HepG2 (cell line): ENCODE measurements around the gene YWHAB. TPM values are rescaled to one million over a fixed set of nuclear protein-coding genes. Genes with fewer than 3 reads are reported as not detected.

Source experiments
- ATAC-seq: fragments of 200-7000 bp; cut with Tn5 transposase; 3 replicates; pipeline ENCODE4 v1.9.1; 2020; ENCODE audit warnings: mild to moderate bottlenecking, moderate library complexity
- BruUV-seq: library from RNA; stranded (reverse); fragments of 400-500 nt; replicated peaks from 2 replicates; lab custom pipeline; 2021; lab: Mats Ljungman, UMichigan
- CTCF ChIA-PET: fragments of 300-600 bp; formaldehyde crosslinking; extraction: SDS; loops from one replicate; lab custom pipeline; 2021; ENCODE audit warnings: low total read pairs, inconsistent platforms, low intra/inter-chr PET ratio; lab: Yijun Ruan, JAX
- POLR2A ChIA-PET: fragments of 350-600 bp; sonication (Branson Sonifier 250); formaldehyde crosslinking; loops from one replicate; lab custom pipeline; 2020; ENCODE audit warnings: antibody characterized with exemption, inconsistent platforms; lab: Yijun Ruan, JAX
- DNase-seq: peaks from one replicate; pipeline ENCODE4 v3.0.0-alpha.2; 2015; ENCODE audit warnings: low spot score
- FAIRE-seq: peaks from 3 replicates; lab custom pipeline; 2011; peaks lifted over from hg19 to GRCh38; lab: Jason Lieb, UNC
- H2AFZ ChIP-seq: one replicate; pipeline ENCODE4 v1.6.1; 2011; ENCODE audit warnings: low read length, inconsistent platforms
- H3K27ac ChIP-seq: fragments of 300-600 bp; 3 replicates; pipeline ENCODE4 v1.8.0; 2011; ENCODE audit warnings: mixed run types, mild to moderate bottlenecking, mixed read lengths, low read length, inconsistent platforms; ENCODE audit not compliant: insufficient read depth; ENCODE audit errors: extremely low read length
- H3K27me3 ChIP-seq, 2 experiments: fragments of 200-600 bp in 1 of 2; 2 replicates in 1 of 2; 3 replicates in 1 of 2; pipeline versions ENCODE4 v1.6.0 to v1.8.0; 2011; ENCODE audit warnings: low read length in 2 of 2, mild to moderate bottlenecking in 2 of 2, moderate library complexity in 2 of 2, inconsistent platforms in 1 of 2; ENCODE audit not compliant: insufficient read depth in 2 of 2, control insufficient read depth in 1 of 2
- H3K36me3 ChIP-seq, 2 experiments: fragments of 200-600 bp in 1 of 2; replicated peaks in 1 of 2; 2 replicates in 1 of 2; 3 replicates in 1 of 2; pipeline versions ENCODE4 v1.5.1 to v1.8.0; 2011; ENCODE audit warnings: low read length in 2 of 2, inconsistent platforms in 1 of 2; ENCODE audit not compliant: insufficient read depth in 2 of 2, control insufficient read depth in 1 of 2
- H3K4me1 ChIP-seq: 2 replicates; pipeline ENCODE4 v1.5.1; 2012; ENCODE audit warnings: low read length, inconsistent platforms; ENCODE audit not compliant: insufficient read depth
- H3K4me2 ChIP-seq: 2 replicates; pipeline ENCODE4 v1.6.0; 2011; ENCODE audit warnings: low read depth, low read length, inconsistent platforms
- H3K4me3 ChIP-seq, 3 experiments: fragments of 200-600 bp in 1 of 3; sonication (generic), shearing (Covaris generic) in 1 of 3; replicated peaks in 1 of 3; 2 replicates each; pipeline ENCODE4 v1.5.1; 2011 to 2016; ENCODE audit warnings: low read length in 3 of 3, inconsistent platforms in 2 of 3, low read depth in 2 of 3, mild to moderate bottlenecking in 2 of 3, control low read depth in 1 of 3, mixed read lengths in 1 of 3; ENCODE audit not compliant: insufficient read depth in 1 of 3
- H3K79me2 ChIP-seq: one replicate; pipeline ENCODE4 v1.6.1; 2011; ENCODE audit warnings: low read length, inconsistent platforms; ENCODE audit not compliant: insufficient read depth
- H3K9ac ChIP-seq: 2 replicates; pipeline ENCODE4 v1.6.0; 2011; ENCODE audit warnings: mild to moderate bottlenecking, low read depth, low read length, inconsistent platforms; ENCODE audit not compliant: insufficient read depth
- H3K9me3 ChIP-seq: 2 replicates; pipeline ENCODE4 v1.5.1; 2012; ENCODE audit warnings: mild to moderate bottlenecking, low read length
- H4K20me1 ChIP-seq: 2 replicates; pipeline ENCODE4 v1.6.0; 2011; ENCODE audit warnings: inconsistent platforms, mild to moderate bottlenecking, low read length, moderate library complexity; ENCODE audit not compliant: insufficient read depth
- NFIC ChIP-seq: IDR thresholded peaks from 2 replicates; pipeline ENCODE4 v1.6.1; 2012; ENCODE audit warnings: mild to moderate bottlenecking, low read length, inconsistent platforms
- ZNF605 ChIP-seq: sonication (generic); formaldehyde crosslinking; IDR thresholded peaks from 2 replicates; pipeline ENCODE4 v1.8.0; 2022; ENCODE audit warnings: mild to moderate bottlenecking, missing genetic modification reagents
- ZNF768 ChIP-seq: sonication (generic); formaldehyde crosslinking; IDR thresholded peaks from 2 replicates; pipeline ENCODE4 v1.4.0; 2020; ENCODE audit warnings: missing genetic modification reagents
- WGBS: methylation state at CpG from one replicate; pipeline ENCODE4 v1.1.6; 2017; ENCODE audit warnings: low lambda C conversion rate; 5-methylcytosine and 5-hydroxymethylcytosine counted together
- in situ Hi-C: cut with HindIII; loops from 2 replicates; pipeline ENCODE4 v1.10.0; 2017; ENCODE audit warnings: low pct_unique_long_range_greater_than_20kb; ENCODE audit not compliant: extremely low pct_ligation_motif_present
- intact Hi-C: fragments of 100-400 bp; cut with micrococcal nuclease; formaldehyde crosslinking; loops from one replicate; pipeline ENCODE4 v1.10.0; 2022; ENCODE audit not compliant: unreplicated experiment
- polyA plus RNA-seq, 8 experiments: library from polyadenylated mRNA; depleted of rRNA in 3 of 8; stranded (reverse) in 7 of 8; unstranded in 1 of 8; fragments of >200 nt; fragmentation: Illumina TruSeq in 4 of 8; extraction: Trizol in 4 of 8; gene quantifications; 2 replicates each; pipeline versions ENCODE4 v1.2.1 to v1.2.3, GENCODE V29; 2011 to 2016; ENCODE audit warnings: low read depth in 4 of 8, missing spikeins in 1 of 8, mixed read lengths in 1 of 8; ENCODE audit not compliant: insufficient read depth in 1 of 8
- total RNA-seq, 5 experiments: library from RNA; depleted of rRNA; stranded (reverse); fragments of >200 nt; fragmentation: Illumina TruSeq; extraction: Trizol; gene quantifications; 2 replicates each; pipeline ENCODE4 v1.2.3, GENCODE V29; 2016; ENCODE audit warnings: low read depth in 1 of 5
- TF ChIP-seq, protein P1 (sequence below): sonication (generic); formaldehyde crosslinking; IDR thresholded peaks from 2 replicates; pipeline ENCODE4 v1.5.0; 2020; ENCODE audit warnings: missing genetic modification reagents, mild to moderate bottlenecking, borderline replicate concordance

The YWHAB gene
- total and polyA plus RNA-seq, 2 of the 13 experiments (the other 11 are each of a cell fraction or from before 2014, with no cell fraction given), result 77.2 to 121 TPM

- Histone ChIP-seq H3K36me3 (peaks cover 32 to 77% of the 10 kb centered on the region in 2 experiments), H3K9me3 (no peaks in the 10 kb centered on the region), H3K4me1 (no peaks in the 10 kb centered on the region), H3K9ac (no peak overlapping the region), H3K4me3 (no peak overlapping the region), H3K27me3 (no peaks in the 10 kb centered on the region), H3K79me2 (no peaks in the 10 kb centered on the region), H3K4me2 (no peak overlapping the region), H4K20me1 (no peaks in the 10 kb centered on the region), H3K27ac (no peak overlapping the region), H2AFZ (no peak overlapping the region)
- FAIRE-seq, result no peak
- in situ Hi-C loops, result no loop called here
- ChIA-PET POLR2A (interaction anchor here (0.7 kb wide), 1 partner anchor 9 kb away, joined by 3 read pairs; no protein-coding TSS in a partner anchor), CTCF (no interaction called here)
- over 99% methylated on average over 8 of the region's 8 CpGs for WGBS
- intact Hi-C loops, result no loop called here
- TF ChIP-seq, protein P1, sequence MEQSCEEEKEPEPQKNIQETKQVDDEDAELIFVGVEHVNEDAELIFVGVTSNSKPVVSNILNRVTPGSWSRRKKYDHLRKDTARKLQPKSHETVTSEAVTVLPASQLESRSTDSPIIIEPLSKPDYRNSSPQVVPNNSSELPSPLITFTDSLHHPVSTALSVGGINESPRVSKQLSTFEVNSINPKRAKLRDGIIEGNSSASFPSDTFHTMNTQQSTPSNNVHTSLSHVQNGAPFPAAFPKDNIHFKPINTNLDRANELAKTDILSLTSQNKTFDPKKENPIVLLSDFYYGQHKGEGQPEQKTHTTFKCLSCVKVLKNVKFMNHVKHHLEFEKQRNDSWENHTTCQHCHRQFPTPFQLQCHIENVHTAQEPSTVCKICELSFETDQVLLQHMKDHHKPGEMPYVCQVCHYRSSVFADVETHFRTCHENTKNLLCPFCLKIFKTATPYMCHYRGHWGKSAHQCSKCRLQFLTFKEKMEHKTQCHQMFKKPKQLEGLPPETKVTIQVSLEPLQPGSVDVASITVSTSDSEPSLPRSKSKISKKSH, result 0 out of 2 replicates have a peak, but pooled peaks have one; percentile 20
- no peak for TF ChIP-seq ZNF605
- no peak for DNase-seq
- no peak for ATAC-seq
- no TSS peak for BruUV-seq
Observed at GRCh38 chr20:44932916-44933315, 47.4 kb downstream of the YWHAB start.

DNA sequence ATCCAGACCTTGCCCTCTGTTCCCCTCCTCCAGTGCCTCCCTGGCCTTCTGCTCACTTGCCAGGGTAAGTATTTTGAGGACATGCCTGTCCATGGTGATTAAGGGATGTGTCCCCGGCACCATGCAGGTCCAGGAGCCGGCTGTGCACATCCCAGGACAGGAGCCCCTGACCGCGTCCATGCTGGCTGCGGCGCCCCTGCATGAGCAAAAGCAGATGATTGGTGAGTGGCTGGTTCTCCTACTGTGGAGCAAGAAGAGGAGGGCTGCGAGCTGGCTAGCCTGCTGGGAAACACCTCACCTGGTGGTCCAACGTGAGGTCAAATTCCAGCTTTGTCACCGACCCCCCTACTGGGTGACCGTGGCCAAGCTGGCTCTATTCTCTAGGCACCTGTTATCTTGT is 51.0 kb downstream of the YWHAB start:
- intact Hi-C loops (no loop called here), in situ Hi-C loops (no loop called here)
- WGBS, result 93% methylated on average over 10 of the region's 10 CpGs
- BruUV-seq, result no TSS peak
- Histone ChIP-seq H4K20me1 (no peaks in the 10 kb centered on the region), H3K79me2 (no peaks in the 10 kb centered on the region), H3K36me3 (peaks cover 43 to 86% of the 10 kb centered on the region in 2 experiments), H3K4me2 (no peak overlapping the region), H3K4me1 (no peaks in the 10 kb centered on the region), H3K4me3 (no peak overlapping the region), H3K9me3 (no peaks in the 10 kb centered on the region), H3K27me3 (no peaks in the 10 kb centered on the region), H3K27ac (no peak overlapping the region), H2AFZ (no peak overlapping the region), H3K9ac (no peak overlapping the region)
- ChIA-PET CTCF (no interaction called here), POLR2A (no interaction called here)
- no peak for FAIRE-seq
- ATAC-seq, result no peak
- no peak for DNase-seq
- TF ChIP-seq NFIC (no peak), ZNF768 (CRISPR knock-in tag) (peak; percentile 10; the same call in 1 of the 2 replicates)
- TF ChIP-seq, protein P1, result peak; percentile 40; the same call in 1 of the 2 replicates
